Embryonic facial prominence (tissue), 1 donor: ENCODE measurements around the gene BTNL3.

ENCODE experiments used
- DNase-seq: peaks from one replicate; pipeline ENCODE4 v3.0.0-alpha.2; 2016; ENCODE audit errors: extremely low spot score

Gene BTNL3

DNA sequence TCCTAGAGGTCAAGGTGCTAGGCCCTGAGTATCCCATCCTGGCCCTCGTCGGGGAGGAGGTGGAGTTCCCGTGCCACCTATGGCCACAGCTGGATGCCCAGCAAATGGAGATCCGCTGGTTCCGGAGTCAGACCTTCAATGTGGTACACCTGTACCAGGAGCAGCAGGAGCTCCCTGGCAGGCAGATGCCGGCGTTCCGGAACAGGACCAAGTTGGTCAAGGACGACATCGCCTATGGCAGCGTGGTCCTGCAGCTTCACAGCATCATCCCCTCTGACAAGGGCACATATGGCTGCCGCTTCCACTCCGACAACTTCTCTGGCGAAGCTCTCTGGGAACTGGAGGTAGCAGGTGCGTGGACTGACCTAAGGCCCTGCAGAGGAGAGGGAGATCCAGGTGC is 59.3 kb downstream of the BTNL3 start:
- no peak for DNase-seq

DNA sequence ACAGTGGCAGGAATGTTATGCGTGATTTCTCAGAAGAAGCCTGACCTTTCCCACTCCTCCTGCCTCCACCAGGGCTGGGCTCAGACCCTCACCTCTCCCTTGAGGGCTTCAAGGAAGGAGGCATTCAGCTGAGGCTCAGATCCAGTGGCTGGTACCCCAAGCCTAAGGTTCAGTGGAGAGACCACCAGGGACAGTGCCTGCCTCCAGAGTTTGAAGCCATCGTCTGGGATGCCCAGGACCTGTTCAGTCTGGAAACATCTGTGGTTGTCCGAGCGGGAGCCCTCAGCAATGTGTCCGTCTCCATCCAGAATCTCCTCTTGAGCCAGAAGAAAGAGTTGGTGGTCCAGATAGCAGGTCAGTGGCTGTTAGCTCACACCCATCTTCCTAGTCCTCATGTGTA is 61.4 kb downstream of the BTNL3 start:
- no peak for DNase-seq

DNA sequence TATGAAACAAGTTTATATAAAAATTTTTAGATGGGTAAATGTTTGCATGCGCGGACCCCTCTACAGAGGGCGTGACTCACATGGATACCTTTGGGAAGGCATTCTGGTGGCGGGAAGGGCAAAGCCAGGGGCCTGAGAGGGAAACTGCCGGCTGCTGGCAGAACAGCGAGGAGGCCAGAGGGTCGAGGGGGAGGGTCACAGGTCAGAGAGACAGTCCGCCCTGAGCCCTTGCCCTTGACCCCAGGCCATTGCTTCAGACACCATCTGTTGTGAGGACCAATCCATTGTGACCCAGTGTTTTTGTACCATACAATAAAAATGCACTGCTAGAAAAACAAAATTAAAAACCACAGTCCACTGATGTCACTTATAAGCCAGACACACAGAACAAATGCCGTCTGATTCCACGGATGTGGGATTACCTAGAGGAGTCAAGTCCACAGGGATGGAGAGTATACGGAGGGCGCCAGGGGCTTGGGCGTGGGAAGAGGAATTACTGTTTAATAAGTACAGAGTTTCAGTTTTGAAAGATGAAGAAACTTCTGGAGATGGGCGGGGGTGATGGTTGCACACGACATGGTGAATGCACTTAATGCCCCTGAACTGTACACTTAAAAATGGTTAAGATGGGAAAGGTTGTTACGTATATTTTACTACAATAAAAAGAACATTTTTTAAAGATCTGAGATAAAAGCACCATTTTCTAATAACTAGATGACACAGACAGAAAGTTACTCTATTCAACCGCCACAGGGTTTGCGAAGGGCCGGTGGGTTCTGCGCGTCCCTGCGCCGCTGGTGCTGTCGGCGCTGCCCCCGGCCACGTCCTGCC is 63.4 kb downstream of the BTNL3 start:
- DNase-seq: no peak

DNA sequence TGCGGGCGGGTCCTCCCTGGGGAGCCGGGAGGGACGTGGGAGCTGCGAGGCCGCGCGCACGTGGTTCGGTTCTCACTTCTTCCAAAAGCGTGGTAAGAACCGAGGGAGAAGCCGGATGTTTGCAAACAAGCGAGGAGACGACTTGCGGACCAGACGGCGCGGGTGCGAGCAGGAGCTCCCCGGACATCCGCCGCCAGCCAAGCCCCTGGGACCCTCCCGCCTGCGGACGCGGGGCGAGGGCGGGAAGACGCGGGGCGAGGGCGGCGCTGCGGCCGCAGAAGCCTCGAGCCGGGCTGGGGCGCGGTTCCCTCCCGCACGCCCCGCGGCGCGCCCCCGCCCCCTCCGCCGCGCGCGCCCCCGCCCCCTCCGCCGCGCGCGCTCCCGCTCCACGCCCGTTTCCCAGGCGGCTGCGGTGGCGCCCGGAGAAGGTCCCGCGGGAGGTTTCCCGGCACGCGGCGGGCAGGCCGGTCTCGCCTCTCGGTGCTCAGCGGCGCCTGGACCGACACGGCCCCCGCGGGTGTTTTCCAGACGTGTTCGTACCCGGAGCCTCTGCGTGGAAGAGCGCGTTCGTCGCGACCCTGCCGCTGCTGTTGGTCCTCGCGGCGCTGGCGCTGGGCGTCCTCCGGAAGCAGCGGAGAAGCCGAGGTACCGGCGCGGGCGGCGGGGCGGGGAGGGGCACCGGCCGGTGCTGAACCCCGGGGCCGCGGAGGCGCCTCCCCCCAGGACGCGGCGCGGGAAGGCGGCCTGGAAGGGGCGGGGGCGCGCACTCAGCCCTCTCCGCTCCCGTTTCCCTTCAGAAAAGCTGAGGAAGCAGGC is 64.2 kb downstream of the BTNL3 start:
- no peak for DNase-seq

DNA sequence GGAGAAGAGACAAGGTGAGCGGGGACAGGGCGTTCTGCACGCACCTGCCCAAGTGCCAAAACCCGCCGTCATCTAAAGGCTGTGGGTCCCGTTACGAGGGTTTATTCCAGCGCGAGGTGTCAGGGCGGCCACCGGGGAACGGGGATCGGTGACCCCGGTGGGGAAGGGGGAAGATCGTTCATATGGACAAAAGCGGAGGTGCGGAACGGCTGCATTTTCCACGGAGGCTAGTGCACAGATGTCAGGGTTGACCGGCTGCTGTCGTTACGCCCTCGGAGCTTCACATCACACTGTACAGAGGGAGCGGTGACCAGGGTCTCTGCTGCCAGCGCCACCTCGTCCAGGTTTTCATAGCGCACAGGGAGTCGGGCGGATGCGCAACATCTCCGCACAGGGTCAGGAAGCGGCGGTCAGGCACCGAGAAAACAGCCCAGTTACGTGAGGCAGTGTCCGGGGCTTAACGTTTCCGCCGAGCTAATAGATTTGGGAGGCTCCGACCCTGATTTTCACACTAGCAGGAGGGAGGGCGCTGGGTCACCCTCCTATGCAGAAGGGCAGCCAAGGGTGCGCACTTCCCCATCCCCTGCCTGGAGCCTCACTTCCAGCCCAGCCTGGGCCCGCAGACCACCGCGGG is 65.0 kb downstream of the BTNL3 start:
- no peak for DNase-seq

DNA sequence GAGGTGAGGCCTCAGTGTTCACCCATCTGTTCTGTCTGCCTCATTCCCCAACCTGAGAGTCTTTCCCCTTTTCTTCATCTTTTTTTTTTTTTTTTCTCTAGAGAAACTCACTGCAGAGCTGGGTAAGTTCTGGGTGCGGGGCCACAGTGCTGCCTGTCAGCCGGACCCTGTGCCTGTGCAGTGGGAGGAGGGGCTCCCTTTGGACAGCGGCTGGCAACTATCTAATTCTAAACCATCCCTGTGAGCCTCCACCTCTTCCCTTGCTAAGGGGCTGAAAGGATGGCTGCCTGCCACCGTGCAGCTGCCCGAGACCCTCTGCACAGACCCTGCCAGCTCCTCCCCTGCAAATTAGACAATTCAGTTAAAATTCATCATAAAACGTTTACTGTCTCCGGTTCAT is 65.5 kb downstream of the BTNL3 start:
- DNase-seq: no peak

DNA sequence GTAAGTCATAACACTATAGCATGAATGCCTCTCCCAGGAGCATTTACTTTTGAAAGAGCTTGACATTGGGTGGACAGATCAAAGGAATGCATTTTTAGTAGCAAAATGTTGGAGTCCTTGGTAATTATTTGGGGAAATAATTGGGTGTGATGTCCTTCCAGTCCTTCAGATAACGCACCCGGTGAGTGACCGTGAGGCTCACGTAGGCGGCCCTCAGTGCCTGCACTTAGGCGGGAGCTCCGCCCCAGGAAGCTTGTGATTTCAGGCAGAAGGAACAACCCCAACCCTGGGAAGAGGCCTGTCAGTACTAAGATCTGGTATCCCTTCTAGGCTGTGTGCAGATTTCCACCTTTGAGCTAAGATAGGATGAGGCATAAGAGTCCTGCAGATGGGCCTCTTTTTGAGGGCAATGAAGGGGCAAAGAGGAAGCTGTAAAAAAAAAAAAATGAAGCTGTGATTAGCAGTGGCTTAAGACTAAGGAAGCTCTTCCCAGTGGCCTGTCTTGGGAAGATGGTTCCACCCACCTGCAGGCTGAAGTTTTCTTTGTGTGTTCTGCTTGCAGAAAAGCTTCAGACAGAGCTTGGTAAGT is 66.3 kb downstream of the BTNL3 start:
- DNase-seq: no peak
